Endothelial cell of umbilical vein (primary cell): ENCODE results near the gene LAMC1. TPM values are rescaled to one million over a fixed set of nuclear protein-coding genes. Genes with fewer than 3 reads are reported as not detected.
A peak's percentile ranks its signal among the peaks of the same experiment; 100 is the strongest.

ENCODE experiments used
- BruUV-seq: library from RNA; stranded (reverse); fragments of 400-500 nt; replicated peaks from 2 replicates; lab custom pipeline; 2021; lab: Mats Ljungman, UMichigan
- CTCF ChIA-PET: fragments of 300-600, 350-600 bp; sonication (Branson Sonifier 250); formaldehyde crosslinking; loops from one replicate; lab custom pipeline; 2021; ENCODE audit warnings: antibody characterized with exemption, inconsistent platforms; lab: Charles Lee
- POLR2A ChIA-PET: fragments of 300-600, 350-600 bp; sonication (Branson Sonifier 250); formaldehyde crosslinking; loops from one replicate; lab custom pipeline; 2021; ENCODE audit warnings: antibody characterized with exemption, inconsistent platforms; lab: Charles Lee
- DNase-seq: peaks from one replicate; pipeline ENCODE4 v3.0.0-alpha.2; 2011; ENCODE audit warnings: low read depth, low spot score
- FAIRE-seq: peaks from 2 replicates; lab custom pipeline; 2011; peaks lifted over from hg19 to GRCh38; lab: Jason Lieb, UNC
- H2AFZ ChIP-seq: 2 replicates; pipeline ENCODE4 v1.6.0; 2012; ENCODE audit warnings: low read depth, low read length, control low read depth, inconsistent platforms
- H3K27ac ChIP-seq: 2 replicates; pipeline ENCODE4 v1.5.1; 2011; ENCODE audit warnings: low read depth, mild to moderate bottlenecking, control low read depth, low read length, moderate library complexity; ENCODE audit not compliant: insufficient read depth
- H3K27me3 ChIP-seq, 2 experiments: 2 replicates each; pipeline versions ENCODE4 v1.6.0 to v1.6.1; 2011; ENCODE audit warnings: low read length in 2 of 2, mixed read lengths in 1 of 2; ENCODE audit not compliant: control insufficient read depth in 2 of 2, insufficient read depth in 2 of 2
- H3K36me3 ChIP-seq, 2 experiments: 2 replicates in 1 of 2; 3 replicates in 1 of 2; pipeline ENCODE4 v1.5.1; 2011; ENCODE audit warnings: low read length in 2 of 2, mild to moderate bottlenecking in 1 of 2, moderate library complexity in 1 of 2; ENCODE audit not compliant: control insufficient read depth in 2 of 2, insufficient read depth in 2 of 2; ENCODE audit errors: extremely low read depth in 1 of 2
- H3K4me1 ChIP-seq: 3 replicates; pipeline ENCODE4 v1.5.1; 2011; ENCODE audit warnings: mild to moderate bottlenecking, low read length; ENCODE audit not compliant: control insufficient read depth, insufficient read depth; ENCODE audit errors: extremely low read depth
- H3K4me2 ChIP-seq: 2 replicates; pipeline ENCODE4 v1.6.1; 2011; ENCODE audit warnings: low read length, control low read depth, mixed read lengths; ENCODE audit not compliant: insufficient read depth
- H3K4me3 ChIP-seq, 3 experiments: fragments of 200-600 bp in 1 of 3; sonication (generic), shearing (Covaris generic) in 1 of 3; replicated peaks in 1 of 3; 2 replicates each; pipeline ENCODE4 v1.5.1; 2011 to 2016; ENCODE audit warnings: control low read depth in 3 of 3, low read length in 3 of 3, mild to moderate bottlenecking in 2 of 3, inconsistent platforms in 1 of 3, low read depth in 1 of 3, moderate library complexity in 1 of 3; ENCODE audit not compliant: insufficient read depth in 1 of 3
- H3K79me2 ChIP-seq: 2 replicates; pipeline ENCODE4 v1.6.0; 2012; ENCODE audit warnings: low read length, inconsistent platforms; ENCODE audit not compliant: control insufficient read depth, insufficient read depth
- H3K9ac ChIP-seq: replicated peaks from 2 replicates; pipeline ENCODE3; 2011; ENCODE audit warnings: low read length, control low read depth; ENCODE audit not compliant: insufficient read depth; ENCODE audit errors: extremely low read depth
- H3K9me1 ChIP-seq: replicated peaks from 3 replicates; pipeline ENCODE4 v1.6.0; 2011; ENCODE audit warnings: mild to moderate bottlenecking, low read length; ENCODE audit not compliant: control insufficient read depth, insufficient read depth; ENCODE audit errors: extremely low read depth
- H3K9me3 ChIP-seq: replicated peaks from 2 replicates; pipeline ENCODE4 v1.5.1; 2012; ENCODE audit warnings: low read length, inconsistent platforms; ENCODE audit not compliant: control insufficient read depth, insufficient read depth
- H4K20me1 ChIP-seq: replicated peaks from 2 replicates; pipeline ENCODE3; 2011; ENCODE audit warnings: mild to moderate bottlenecking, low read length; ENCODE audit not compliant: control insufficient read depth, insufficient read depth; ENCODE audit errors: extremely low read depth
- CTCF ChIP-seq, 2 donors: IDR thresholded peaks; 1 replicate in 1 of 2; 2 replicates in 1 of 2; pipeline ENCODE4 v1.5.1; 2011; ENCODE audit warnings: low read length in 2 of 2, mild to moderate bottlenecking in 2 of 2, moderate library complexity in 2 of 2, control low read depth in 1 of 2, inconsistent platforms in 1 of 2, low read depth in 1 of 2; ENCODE audit not compliant: insufficient read depth in 1 of 2; ENCODE audit errors: extremely low read depth in 1 of 2
- EZH2 ChIP-seq: IDR thresholded peaks from 2 replicates; pipeline ENCODE4 v1.6.1; 2012; ENCODE audit warnings: borderline replicate concordance, low read depth, mild to moderate bottlenecking, moderate library complexity, low read length, inconsistent platforms; ENCODE audit not compliant: severe bottlenecking
- FOS ChIP-seq: IDR thresholded peaks from 2 replicates; pipeline ENCODE4 v1.6.1; 2011; ENCODE audit warnings: mild to moderate bottlenecking, low read length, moderate library complexity, borderline replicate concordance; ENCODE audit not compliant: insufficient read depth
- GATA2 ChIP-seq: IDR thresholded peaks from 2 replicates; pipeline ENCODE4 v1.7.0; 2011; ENCODE audit warnings: low read depth, mild to moderate bottlenecking, moderate library complexity, mixed read lengths, low read length; ENCODE audit not compliant: insufficient read length, insufficient read depth
- JUN ChIP-seq: IDR thresholded peaks from 2 replicates; pipeline ENCODE4 v1.6.1; 2011; ENCODE audit warnings: borderline replicate concordance, low read depth; ENCODE audit not compliant: insufficient read length, insufficient read depth
- MAX ChIP-seq: IDR thresholded peaks from 2 replicates; pipeline ENCODE4 v1.6.1; 2011; ENCODE audit not compliant: insufficient read depth, insufficient read length
- MYC ChIP-seq: IDR thresholded peaks from one replicate; pipeline ENCODE4 v1.6.1; 2011; ENCODE audit warnings: mild to moderate bottlenecking, low read depth, low read length
- POLR2A ChIP-seq: IDR thresholded peaks from 2 replicates; pipeline ENCODE4 v1.6.1; 2012; ENCODE audit warnings: low read depth, mild to moderate bottlenecking, control low read depth, low read length
- POLR2AphosphoS5 ChIP-seq: IDR thresholded peaks from 2 replicates; pipeline ENCODE4 v1.6.1; 2012; ENCODE audit warnings: low read depth, mild to moderate bottlenecking, control low read depth, low read length, moderate library complexity; ENCODE audit not compliant: insufficient read depth
- dilution Hi-C: fragments of 300-500 bp; cut with MboI; formaldehyde crosslinking; loops from one replicate; pipeline ENCODE4 v1.15.0; 2019; ENCODE audit warnings: low sequenced_read_pairs; ENCODE audit not compliant: extremely low pct_ligation_motif_present
- intact Hi-C: fragments of 100-400 bp; cut with micrococcal nuclease; formaldehyde crosslinking; loops from one replicate; pipeline ENCODE4 v1.10.0; 2022
- polyA plus RNA-seq, 4 experiments: library from polyadenylated mRNA; depleted of rRNA in 3 of 4; stranded (reverse) in 3 of 4; unstranded in 1 of 4; fragments of >200 nt; gene quantifications; 2 replicates each; pipeline versions ENCODE4 v1.2.1 to v1.2.3, GENCODE V29; 2011 to 2012; ENCODE audit warnings: missing spikeins in 1 of 4
- total RNA-seq: library from RNA; stranded (reverse); gene quantifications from 2 replicates; pipeline ENCODE4 v1.2.3, GENCODE V29; 2021

Gene LAMC1
- total and polyA plus RNA-seq, 2 donors (not counting 3 experiments of a cell fraction or from before 2014, with no cell fraction given), result 92.5 to 216 TPM

GRCh38 chr1:183194527-183195141 lies 171.4 kb downstream of the LAMC1 start:
- H3K36me3 ChIP-seq, result no peaks in the 10 kb centered on the region
- H3K9me3 ChIP-seq, result no peaks in the 10 kb centered on the region
- no peak overlapping the region for H3K4me2 ChIP-seq
- H3K27ac ChIP-seq, result peak overlapping the region; percentile 5
- H4K20me1 ChIP-seq, result no peaks in the 10 kb centered on the region
- no peaks in the 10 kb centered on the region for H3K27me3 ChIP-seq
- POLR2A ChIA-PET, result no interaction called here
- CTCF ChIA-PET, result interaction anchor here (1.0 to 2.2 kb wide), 4 partner anchors 9 to 40 kb away, joined by 3 to 10 read pairs (median 6); no protein-coding TSS in a partner anchor
- no peak for DNase-seq
- H3K79me2 ChIP-seq, result no peaks in the 10 kb centered on the region
- no peak overlapping the region for H3K9ac ChIP-seq
- TF ChIP-seq MAX (no peak), POLR2AphosphoS5 (no peak), GATA2 (no peak), JUN (no peak), MYC (no peak), CTCF (IDR thresholded peaks at IDR 0.05; ENCODE audit: extremely low read depth in 1 of 2, insufficient read depth in 1 of 2, low read depth in 1 of 2, low read length in 2 of 2) (no peak), POLR2A (no peak), EZH2 (no peak), FOS (no peak)
- no TSS peak for BruUV-seq
- FAIRE-seq, result no peak
- peak overlapping the region; percentile 36 for H2AFZ ChIP-seq
- intact Hi-C loops (no loop called here), dilution Hi-C loops (no loop called here)
- no peaks in the 10 kb centered on the region for H3K9me1 ChIP-seq
- H3K4me1 ChIP-seq, result peaks cover 12% of the 10 kb centered on the region
- no peak overlapping the region for H3K4me3 ChIP-seq
